Thyroid gland (tissue), 4 donors: Measurements from ENCODE around the gene SPTBN1.

ENCODE experiments used
- POLR2A ChIP-seq, 2 donors: fragments of 450-650 bp; IDR thresholded peaks; one replicate each; pipeline ENCODE4 v1.6.1; 2017; ENCODE audit warnings: antibody characterized with exemption in 2 of 2, mild to moderate bottlenecking in 2 of 2, moderate library complexity in 1 of 2
- TF ChIP-seq, protein P1 (sequence below), 6 experiments: fragments of 200-600 bp in 3 of 6; fragments of 450-650 bp in 3 of 6; sonication (generic) in 3 of 6; IDR thresholded peaks; one replicate each; pipeline ENCODE4 v1.5.1; 2016 to 2019; ENCODE audit warnings: antibody characterized with exemption in 6 of 6, mild to moderate bottlenecking in 2 of 6, inconsistent platforms in 1 of 6, moderate library complexity in 1 of 6

DNA sequence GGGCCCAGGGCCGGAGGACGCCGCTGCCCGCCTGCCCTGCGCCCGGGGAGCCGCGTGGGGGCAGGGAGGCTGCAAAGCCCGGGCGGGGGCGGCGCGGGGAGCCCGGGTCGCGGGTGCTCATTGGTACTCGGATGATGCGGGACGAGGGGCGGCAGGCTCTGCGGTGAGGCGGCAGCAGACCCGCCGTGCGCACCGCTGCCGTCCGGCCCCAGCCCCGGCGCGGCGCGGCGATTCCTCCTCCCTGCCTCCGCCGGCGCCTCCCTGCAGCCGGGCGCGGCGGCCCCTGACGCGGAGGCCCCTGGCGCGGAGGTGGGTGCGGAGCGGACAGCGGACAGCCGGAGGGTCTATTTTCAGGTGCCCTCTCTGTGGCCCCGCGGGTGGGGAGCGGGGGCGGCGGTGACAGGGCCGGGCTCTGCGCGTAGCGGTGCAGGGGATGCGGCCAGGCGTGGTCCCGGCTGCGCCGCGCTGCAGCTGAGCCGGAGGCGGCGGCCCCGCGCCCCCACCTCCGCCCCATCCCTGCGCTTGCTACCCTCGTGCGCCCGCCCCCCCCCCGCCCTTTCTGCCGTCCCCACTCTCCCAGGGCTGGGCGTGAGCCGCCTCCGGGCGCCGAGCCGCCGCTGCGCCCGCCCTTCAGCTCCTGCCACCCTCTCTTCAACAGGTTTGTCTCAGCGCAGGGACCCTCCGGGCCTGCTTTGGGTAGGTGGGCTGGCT is 640 bp downstream of the SPTBN1 start:
- TF ChIP-seq, protein P1, sequence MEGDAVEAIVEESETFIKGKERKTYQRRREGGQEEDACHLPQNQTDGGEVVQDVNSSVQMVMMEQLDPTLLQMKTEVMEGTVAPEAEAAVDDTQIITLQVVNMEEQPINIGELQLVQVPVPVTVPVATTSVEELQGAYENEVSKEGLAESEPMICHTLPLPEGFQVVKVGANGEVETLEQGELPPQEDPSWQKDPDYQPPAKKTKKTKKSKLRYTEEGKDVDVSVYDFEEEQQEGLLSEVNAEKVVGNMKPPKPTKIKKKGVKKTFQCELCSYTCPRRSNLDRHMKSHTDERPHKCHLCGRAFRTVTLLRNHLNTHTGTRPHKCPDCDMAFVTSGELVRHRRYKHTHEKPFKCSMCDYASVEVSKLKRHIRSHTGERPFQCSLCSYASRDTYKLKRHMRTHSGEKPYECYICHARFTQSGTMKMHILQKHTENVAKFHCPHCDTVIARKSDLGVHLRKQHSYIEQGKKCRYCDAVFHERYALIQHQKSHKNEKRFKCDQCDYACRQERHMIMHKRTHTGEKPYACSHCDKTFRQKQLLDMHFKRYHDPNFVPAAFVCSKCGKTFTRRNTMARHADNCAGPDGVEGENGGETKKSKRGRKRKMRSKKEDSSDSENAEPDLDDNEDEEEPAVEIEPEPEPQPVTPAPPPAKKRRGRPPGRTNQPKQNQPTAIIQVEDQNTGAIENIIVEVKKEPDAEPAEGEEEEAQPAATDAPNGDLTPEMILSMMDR (IDR thresholded peaks at IDR 0.05): no peak
- TF ChIP-seq POLR2A (IDR thresholded peaks at IDR 0.05): no peak
